Keratinocyte (primary cell): ENCODE data around the gene ITGB2.

ENCODE experiments used
- EZH2 ChIP-seq: IDR thresholded peaks from one replicate; pipeline ENCODE4 v1.6.1; 2012; ENCODE audit warnings: inconsistent platforms, mild to moderate bottlenecking, low read length, moderate library complexity
- TF ChIP-seq, protein P1 (sequence below), 3 experiments: IDR thresholded peaks in 1 of 3; conservative IDR thresholded peaks in 1 of 3; optimal IDR thresholded peaks in 1 of 3; 2 replicates in 2 of 3; 3 replicates in 1 of 3; pipeline versions ENCODE3 to v1.5.1; 2011; ENCODE audit warnings: low read length in 3 of 3, mild to moderate bottlenecking in 3 of 3, moderate library complexity in 2 of 3, control low read depth in 1 of 3, inconsistent platforms in 1 of 3; ENCODE audit not compliant: insufficient read depth in 2 of 3; ENCODE audit errors: extremely low read depth in 1 of 3

DNA sequence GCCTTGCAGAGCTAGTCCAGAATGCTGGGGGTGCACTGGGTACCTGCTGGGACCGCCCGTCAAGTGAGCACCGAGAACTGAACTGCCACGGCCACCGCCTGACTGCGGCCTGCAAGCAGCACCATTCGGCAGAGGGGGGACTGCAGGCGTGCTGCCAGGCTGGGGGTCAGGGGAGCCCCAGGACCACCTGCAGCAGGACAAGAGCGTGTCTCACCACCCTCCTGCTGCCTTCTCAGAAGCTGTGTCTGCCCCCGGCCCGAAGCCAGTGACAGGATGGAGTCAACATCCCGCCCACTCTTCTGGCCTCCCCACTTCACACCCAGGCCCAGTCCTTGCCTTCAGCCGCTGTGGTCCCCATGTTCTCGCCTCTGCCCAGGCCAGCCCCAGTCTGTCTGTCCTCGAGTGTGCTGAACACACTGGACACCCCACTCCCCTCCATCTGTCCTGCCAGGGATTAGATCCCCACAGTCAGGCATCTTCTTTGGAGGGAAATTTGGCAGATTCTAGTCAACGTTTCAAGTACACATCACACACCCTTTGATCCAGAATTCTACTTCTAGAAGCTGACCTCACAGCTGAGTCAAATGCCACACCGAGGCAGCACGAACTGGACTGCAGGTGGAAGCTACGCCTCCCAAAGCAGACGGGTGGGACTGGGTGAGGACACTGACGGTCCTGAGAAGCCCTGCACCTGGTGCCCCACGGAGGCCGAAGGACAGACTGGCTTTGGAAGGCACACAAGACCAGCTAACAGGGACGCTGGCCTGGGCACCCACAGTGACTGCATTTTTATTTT, 73.2 kb downstream of the ITGB2 start:
- TF ChIP-seq, protein P1, sequence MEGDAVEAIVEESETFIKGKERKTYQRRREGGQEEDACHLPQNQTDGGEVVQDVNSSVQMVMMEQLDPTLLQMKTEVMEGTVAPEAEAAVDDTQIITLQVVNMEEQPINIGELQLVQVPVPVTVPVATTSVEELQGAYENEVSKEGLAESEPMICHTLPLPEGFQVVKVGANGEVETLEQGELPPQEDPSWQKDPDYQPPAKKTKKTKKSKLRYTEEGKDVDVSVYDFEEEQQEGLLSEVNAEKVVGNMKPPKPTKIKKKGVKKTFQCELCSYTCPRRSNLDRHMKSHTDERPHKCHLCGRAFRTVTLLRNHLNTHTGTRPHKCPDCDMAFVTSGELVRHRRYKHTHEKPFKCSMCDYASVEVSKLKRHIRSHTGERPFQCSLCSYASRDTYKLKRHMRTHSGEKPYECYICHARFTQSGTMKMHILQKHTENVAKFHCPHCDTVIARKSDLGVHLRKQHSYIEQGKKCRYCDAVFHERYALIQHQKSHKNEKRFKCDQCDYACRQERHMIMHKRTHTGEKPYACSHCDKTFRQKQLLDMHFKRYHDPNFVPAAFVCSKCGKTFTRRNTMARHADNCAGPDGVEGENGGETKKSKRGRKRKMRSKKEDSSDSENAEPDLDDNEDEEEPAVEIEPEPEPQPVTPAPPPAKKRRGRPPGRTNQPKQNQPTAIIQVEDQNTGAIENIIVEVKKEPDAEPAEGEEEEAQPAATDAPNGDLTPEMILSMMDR (optimal IDR thresholded peaks at IDR 0.05 in 1 of 3, IDR thresholded peaks at IDR 0.05 in 1 of 3, conservative IDR thresholded peaks at IDR 0.05 in 1 of 3; ENCODE audit: extremely low read depth in 1 of 3, insufficient read depth in 2 of 3, low read length in 3 of 3): no peak
- no peak for TF ChIP-seq EZH2
